Upper lobe of left lung (tissue), 6 donors: ENCODE data around the gene SEMA5A. TPM values are rescaled to one million over a fixed set of nuclear protein-coding genes. Genes with fewer than 3 reads are reported as not detected.

Experiments
- ATAC-seq, 2 donors: fragments of 200-7000 bp; cut with Tn5 transposase; one replicate each; pipeline ENCODE4 v1.9.1; 2022; ENCODE audit warnings: mild to moderate bottlenecking in 2 of 2, moderate library complexity in 2 of 2; ENCODE audit not compliant: low FRiP score in 2 of 2
- DNase-seq, 2 donors: peaks; one replicate each; pipeline ENCODE4 v3.0.0-alpha.2; 2019 to 2020
- H3K27ac ChIP-seq, 4 donors: fragments of 200-600 bp; sonication (generic); one replicate each; pipeline ENCODE4 v1.5.1; 2016 to 2019
- H3K27me3 ChIP-seq, 4 donors: fragments of 200-600 bp; sonication (generic); one replicate each; pipeline ENCODE4 v1.5.1; 2017 to 2019
- H3K36me3 ChIP-seq, 4 donors: fragments of 200-600 bp; sonication (generic); one replicate each; pipeline ENCODE4 v1.5.1; 2016 to 2019
- H3K4me1 ChIP-seq, 4 donors: fragments of 200-600 bp; sonication (generic); one replicate each; pipeline ENCODE4 v1.5.1; 2018 to 2019
- H3K4me3 ChIP-seq, 4 donors: fragments of 200-600 bp; sonication (generic); one replicate each; pipeline ENCODE4 v1.5.1; 2017 to 2019; ENCODE audit warnings: mild to moderate bottlenecking in 2 of 4, moderate library complexity in 1 of 4
- H3K9me3 ChIP-seq, 4 donors: fragments of 200-600 bp; sonication (generic); one replicate each; pipeline ENCODE4 v1.5.1; 2018 to 2019
- CTCF ChIP-seq, 6 experiments: fragments of 450-650 bp in 4 of 6; fragments of 200-600 bp in 2 of 6; sonication (generic) in 2 of 6; IDR thresholded peaks; one replicate each; pipeline ENCODE4 v1.5.1; 2016 to 2019; ENCODE audit warnings: antibody characterized with exemption in 6 of 6
- EP300 ChIP-seq, 4 donors: sonication (generic); formaldehyde crosslinking; IDR thresholded peaks; one replicate each; pipeline ENCODE4 v1.5.1; 2017; ENCODE audit warnings: antibody characterized with exemption in 4 of 4, control low read depth in 2 of 4
- POLR2A ChIP-seq, 4 donors: fragments of 450-650 bp; IDR thresholded peaks; one replicate each; pipeline ENCODE4 v1.5.1; 2016 to 2017; ENCODE audit warnings: antibody characterized with exemption in 4 of 4, mild to moderate bottlenecking in 2 of 4
- POLR2AphosphoS5 ChIP-seq, 2 donors: sonication (generic); formaldehyde crosslinking; IDR thresholded peaks; one replicate each; pipeline ENCODE4 v1.5.1; 2017; ENCODE audit warnings: antibody characterized with exemption in 2 of 2
- WGBS, 2 donors: methylation state at CpG; one replicate each; pipeline ENCODE4 v1.1.5; 2017 to 2018; 5-methylcytosine and 5-hydroxymethylcytosine counted together
- total RNA-seq, 6 donors: library from RNA; depleted of rRNA in 4 of 6; stranded (reverse); fragments of >200 nt in 4 of 6; gene quantifications; one replicate each; pipeline versions ENCODE4 v1.1.0 to v1.2.1, GENCODE V29; 2016 to 2021
- donor health status: DM: no; HTN: no; CAD: no; lungs with moderate emphysema.
- donor health status: DM: no; HTN: yes; CAD: no; lungs with severe emphysema.

SEMA5A gene
- total RNA-seq, 6 donors from 2014 or later = 5.2 to 40.5 (median 27.5) TPM

- Histone ChIP-seq H3K27ac (no peak overlapping the region), H3K9me3 (no peaks in the 10 kb centered on the region), H3K27me3 (no peaks in the 10 kb centered on the region), H3K4me1 (no peaks in the 10 kb centered on the region), H3K36me3 (no peaks in the 10 kb centered on the region), H3K4me3 (no peak overlapping the region)
- DNase-seq (no peak), ATAC-seq (no peak)
- WGBS, 2 donors = 17 to 24% methylated on average over 2 of the region's 2 CpGs
- TF ChIP-seq POLR2AphosphoS5 (IDR thresholded peaks at IDR 0.05) = no peak
- no peak for TF ChIP-seq POLR2A (IDR thresholded peaks at IDR 0.05)
- no peak for TF ChIP-seq CTCF (IDR thresholded peaks at IDR 0.05)
- no peak for TF ChIP-seq EP300 (IDR thresholded peaks at IDR 0.05)
Measured at GRCh38 chr5:9363026-9363425, 182.8 kb downstream of the SEMA5A start.

GRCh38 chr5:9362600-9362999 lies 183.3 kb downstream of the SEMA5A start:
- no peak for ATAC-seq
- Histone ChIP-seq H3K36me3 (no peaks in the 10 kb centered on the region), H3K4me1 (no peaks in the 10 kb centered on the region), H3K27me3 (no peaks in the 10 kb centered on the region), H3K4me3 (no peak overlapping the region), H3K27ac (no peak overlapping the region), H3K9me3 (no peaks in the 10 kb centered on the region)
- no peak for DNase-seq
- WGBS, 2 donors = 57 to 60% methylated on average over 3 of the region's 3 CpGs
- TF ChIP-seq POLR2AphosphoS5 (IDR thresholded peaks at IDR 0.05) = no peak
- no peak for TF ChIP-seq EP300 (IDR thresholded peaks at IDR 0.05)
- TF ChIP-seq CTCF (IDR thresholded peaks at IDR 0.05) = no peak
- TF ChIP-seq POLR2A (IDR thresholded peaks at IDR 0.05) = no peak

DNA sequence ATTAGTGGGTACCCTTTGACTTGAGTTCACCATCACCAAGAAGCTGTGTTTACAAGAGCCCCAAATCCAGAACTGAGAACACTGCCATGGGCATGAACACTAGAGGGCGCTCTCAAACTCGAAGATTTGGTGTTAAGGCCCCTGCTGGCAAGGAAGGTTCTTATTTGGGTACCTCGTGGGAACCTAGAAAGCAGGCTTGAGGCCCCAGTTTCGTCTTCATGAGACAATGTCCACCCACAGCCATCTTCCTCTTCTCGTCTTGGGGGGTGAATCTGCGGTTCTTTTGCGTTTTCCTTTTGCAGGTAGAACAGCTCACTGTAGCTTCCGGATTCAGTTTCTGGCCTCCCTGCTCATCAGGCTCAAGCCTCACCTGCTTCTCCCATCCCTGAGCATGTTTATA lies 184.0 kb downstream of the SEMA5A start:
- Histone ChIP-seq H3K27ac (no peak overlapping the region), H3K27me3 (no peaks in the 10 kb centered on the region), H3K9me3 (no peaks in the 10 kb centered on the region), H3K36me3 (no peaks in the 10 kb centered on the region), H3K4me1 (no peaks in the 10 kb centered on the region), H3K4me3 (no peak overlapping the region)
- 51 to 53% methylated on average over 8 of the region's 8 CpGs for WGBS, 2 donors
- DNase-seq = peak in 1 of 2 donors; percentile 50
- TF ChIP-seq CTCF (IDR thresholded peaks at IDR 0.05) (peak in 5 of 6 experiments; percentile 46 to 65 (median 51)), POLR2A (IDR thresholded peaks at IDR 0.05) (no peak)
- ATAC-seq = peak; percentile 47 to 75

- H3K4me1 ChIP-seq = no peaks in the 10 kb centered on the region
- H3K27me3 ChIP-seq = no peaks in the 10 kb centered on the region
- TF ChIP-seq CTCF (IDR thresholded peaks at IDR 0.05) (no peak), POLR2AphosphoS5 (IDR thresholded peaks at IDR 0.05) (no peak), EP300 (IDR thresholded peaks at IDR 0.05) (no peak), POLR2A (IDR thresholded peaks at IDR 0.05) (no peak)
- ATAC-seq (no peak), DNase-seq (no peak)
- H3K27ac ChIP-seq = no peak overlapping the region
- H3K4me3 ChIP-seq = no peak overlapping the region
- no peaks in the 10 kb centered on the region for H3K36me3 ChIP-seq
- H3K9me3 ChIP-seq = no peaks in the 10 kb centered on the region
- WGBS, 2 donors = 73 to 91% methylated on average over 2 of the region's 2 CpGs
Measured at GRCh38 chr5:9358961-9359685, 186.8 kb downstream of the SEMA5A start.

GRCh38 chr5:9356351-9356825 lies 189.5 kb downstream of the SEMA5A start:
- ATAC-seq = no peak
- 31 to 33% methylated on average over 5 of the region's 5 CpGs for WGBS, 2 donors

More at GRCh38 chr5:9356351-9356825, 189.5 kb downstream of the SEMA5A start:
- no peaks in the 10 kb centered on the region for H3K36me3 ChIP-seq
- no peak for DNase-seq
- no peaks in the 10 kb centered on the region for H3K4me1 ChIP-seq
- no peaks in the 10 kb centered on the region for H3K27me3 ChIP-seq
- TF ChIP-seq EP300 (IDR thresholded peaks at IDR 0.05) (no peak), POLR2A (IDR thresholded peaks at IDR 0.05) (no peak), POLR2AphosphoS5 (IDR thresholded peaks at IDR 0.05) (no peak), CTCF (IDR thresholded peaks at IDR 0.05) (no peak)
- no peak overlapping the region for H3K4me3 ChIP-seq
- no peak overlapping the region for H3K27ac ChIP-seq
- H3K9me3 ChIP-seq = no peaks in the 10 kb centered on the region
